GM19452 (cell line): ENCODE results near the gene FAM124A.

Experiments
- ATAC-seq: cut with Tn5 transposase; IDR thresholded peaks from one replicate; pipeline ENCODE4 v1.9.1; 2021; ENCODE audit not compliant: unreplicated experiment

Gene FAM124A

DNA sequence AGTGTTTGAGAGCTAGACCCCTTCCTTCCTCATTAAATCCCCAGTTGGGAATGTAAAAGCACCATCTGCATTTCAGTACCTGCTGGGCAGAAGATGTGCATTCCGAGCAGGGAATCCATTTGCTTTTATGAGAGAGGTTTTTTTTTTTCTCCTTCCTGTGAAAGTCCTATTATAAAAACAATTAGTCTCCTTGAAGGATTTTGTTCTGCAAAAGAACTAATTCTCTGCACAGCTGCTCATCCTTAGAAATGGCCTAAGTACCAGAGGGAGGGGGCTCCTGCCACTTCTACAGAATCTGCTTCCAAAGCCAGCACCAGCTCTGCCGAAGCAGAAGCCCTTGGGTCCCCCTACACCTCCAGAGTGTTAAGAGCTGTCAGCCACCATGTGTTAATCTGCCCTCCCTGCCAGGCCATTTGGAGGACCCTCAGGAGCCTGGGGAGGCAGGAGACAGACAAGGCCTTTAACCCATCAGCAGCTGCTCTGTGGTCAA lies 80.9 kb downstream of the FAM124A start:
- ATAC-seq: no peak

DNA sequence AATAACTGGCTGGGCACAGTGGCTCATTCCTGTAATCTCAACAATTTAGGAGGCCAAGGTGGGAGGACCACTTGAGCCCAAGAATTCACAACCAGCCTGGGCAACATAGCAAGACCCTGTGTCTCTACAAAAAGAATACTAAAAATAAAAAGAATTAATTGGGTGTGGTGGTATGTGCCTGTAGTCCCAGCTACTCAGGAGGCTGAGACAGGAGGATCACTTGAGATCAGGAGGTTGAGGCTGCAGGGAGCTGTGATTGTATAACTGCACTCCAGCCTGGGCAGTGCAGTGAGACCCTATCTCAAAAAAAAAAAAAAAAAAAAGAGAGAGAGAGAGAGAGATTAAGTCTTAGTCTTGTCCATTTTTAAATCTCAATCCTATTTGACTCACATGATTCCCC lies 81.7 kb downstream of the FAM124A start:
- ATAC-seq: no peak

DNA sequence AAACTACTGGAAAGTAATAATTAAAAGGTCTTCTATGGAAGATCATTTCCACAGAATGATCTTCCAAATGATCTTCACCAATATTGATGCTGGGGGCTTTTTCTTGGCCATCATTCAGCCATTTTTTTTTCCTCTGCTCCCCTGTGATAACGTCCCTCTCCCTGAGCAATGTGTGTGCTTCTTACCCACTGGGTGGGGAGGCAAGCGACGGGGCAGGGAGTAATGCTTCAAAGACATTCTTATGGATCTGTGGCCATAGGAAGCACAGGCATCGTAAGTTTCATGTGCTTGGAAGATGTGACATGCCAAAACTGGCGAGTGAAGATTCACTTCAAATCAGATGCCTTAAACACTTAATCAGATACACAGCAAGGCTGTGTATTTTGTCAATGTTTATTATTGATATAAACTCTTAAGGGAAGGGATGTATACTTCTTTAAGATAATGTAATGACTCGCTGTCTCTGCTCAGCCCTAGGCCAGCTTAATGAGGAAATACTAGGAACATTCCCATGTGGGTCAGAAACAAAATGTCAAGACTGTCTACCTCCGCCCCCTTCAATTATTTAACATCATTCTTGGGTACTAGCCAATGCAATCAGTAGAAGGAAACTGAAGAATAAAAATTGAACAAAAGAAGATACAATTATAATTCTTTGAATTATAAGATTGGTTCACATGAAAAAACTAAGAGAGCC lies 83.2 kb downstream of the FAM124A start:
- ATAC-seq: no peak

DNA sequence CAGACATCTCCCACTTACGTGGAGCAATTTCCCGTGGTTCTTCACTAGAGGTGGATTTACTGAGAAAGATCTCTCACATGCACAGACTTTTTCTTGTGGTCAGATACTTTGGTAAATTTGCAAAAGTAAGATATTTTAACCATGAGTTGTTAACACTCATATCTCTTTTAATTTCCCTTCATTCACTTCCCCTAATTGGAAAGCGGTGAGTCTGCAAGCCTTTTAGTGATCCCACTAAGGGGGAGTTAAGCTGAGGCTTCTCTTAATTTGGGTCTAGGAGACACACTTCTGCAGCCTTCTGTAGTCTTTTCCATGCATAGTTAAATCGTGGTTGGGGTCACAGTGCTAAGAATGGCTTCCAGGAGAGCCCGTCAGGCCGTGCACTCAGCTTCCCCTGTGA lies 86.6 kb downstream of the FAM124A start:
- ATAC-seq: no peak

DNA sequence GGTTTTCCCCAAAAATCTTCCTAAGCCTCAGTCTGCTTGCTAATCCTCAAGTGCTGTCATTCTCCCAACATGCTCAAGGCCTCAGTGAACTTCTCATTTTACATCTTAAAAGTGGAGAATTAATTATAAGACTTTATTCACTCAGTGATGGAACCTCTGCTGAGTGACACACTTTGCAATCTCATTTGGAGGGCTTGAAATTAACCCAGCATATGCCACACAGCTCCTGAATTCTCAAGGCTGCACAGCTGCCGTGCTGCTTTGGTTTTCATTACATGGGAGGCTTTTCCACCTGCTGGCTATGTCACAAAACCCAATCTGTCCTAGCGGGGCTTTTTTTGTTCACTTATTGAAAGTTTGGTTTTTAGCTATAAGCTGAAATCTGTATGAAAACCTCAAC lies 89.0 kb downstream of the FAM124A start:
- no peak for ATAC-seq

DNA sequence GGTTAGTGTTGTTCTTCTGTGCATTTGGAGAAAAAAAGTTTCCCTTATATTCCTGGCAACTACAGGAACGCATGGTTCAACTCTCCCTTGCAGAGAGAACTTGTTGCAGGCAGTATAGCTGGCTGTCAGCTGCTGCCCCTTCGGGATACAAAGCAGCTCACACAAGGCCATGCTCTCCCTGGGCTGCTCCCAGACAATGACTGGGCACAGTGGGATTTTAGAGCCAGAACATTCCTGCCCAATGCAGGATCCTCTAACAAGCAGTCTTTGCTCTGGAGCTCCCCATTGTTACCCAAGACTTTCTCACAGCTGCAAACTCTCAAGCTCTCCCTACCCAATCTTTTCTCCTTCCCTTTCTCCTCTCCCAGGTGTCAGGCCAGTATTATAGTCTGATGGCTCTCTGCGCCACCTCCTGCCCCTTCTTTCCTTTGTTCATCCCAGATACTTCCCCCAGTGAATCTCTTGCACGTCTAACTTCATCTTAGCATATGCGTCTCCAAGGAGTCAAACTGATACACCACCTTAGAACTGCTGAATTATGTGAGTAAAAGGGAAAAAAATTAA lies 89.8 kb downstream of the FAM124A start:
- no peak for ATAC-seq

- ATAC-seq: no peak
These were observed 91.4 kb downstream of the FAM124A start for GRCh38 chr13:51313619-51314018.

- no peak for ATAC-seq
These were observed 95.1 kb downstream of the FAM124A start for GRCh38 chr13:51317262-51317661.

DNA sequence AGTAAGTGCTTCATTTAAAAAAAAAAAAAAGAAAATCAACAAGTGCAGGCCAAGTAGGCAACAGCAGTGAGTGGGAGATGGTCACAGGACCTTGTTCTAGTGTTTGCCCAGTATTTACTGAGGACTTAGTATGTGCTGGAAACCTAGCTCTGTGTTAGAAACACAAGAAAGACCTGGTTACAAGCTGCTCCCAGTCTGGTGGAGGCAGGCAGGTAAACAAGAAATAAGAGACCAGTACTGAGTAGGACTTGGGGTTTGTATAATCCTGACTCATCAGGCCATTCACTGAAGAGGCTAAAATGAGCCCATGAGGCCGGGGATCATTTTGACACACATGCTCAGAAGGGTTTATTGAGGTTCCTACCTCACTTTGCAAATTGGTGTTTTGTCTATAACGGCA lies 95.8 kb downstream of the FAM124A start:
- no peak for ATAC-seq

- no peak for ATAC-seq
These were observed 96.7 kb downstream of the FAM124A start for GRCh38 chr13:51318876-51319275.

GRCh38 chr13:51321836-51322235 lies 99.6 kb downstream of the FAM124A start:
- ATAC-seq: no peak

DNA sequence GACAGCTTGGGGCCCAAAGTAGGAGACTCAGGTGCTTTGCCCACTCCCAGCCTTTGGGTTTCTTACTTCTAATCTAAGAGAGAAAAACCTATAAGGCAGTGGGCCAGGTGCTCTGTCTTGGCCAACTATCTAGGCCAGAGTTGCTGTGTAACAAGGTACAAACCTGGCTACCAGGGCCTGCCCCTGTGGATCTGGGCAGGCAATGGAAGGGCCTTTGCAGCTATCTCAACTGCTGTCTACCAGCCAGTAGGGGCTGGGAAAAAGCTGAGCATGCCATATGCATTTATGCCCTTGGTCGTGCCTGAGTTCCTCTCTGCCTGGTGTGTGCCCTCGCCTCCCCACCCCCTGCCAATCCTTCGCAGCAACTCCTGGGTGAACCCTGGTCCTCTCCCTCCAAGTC lies 100.6 kb downstream of the FAM124A start:
- ATAC-seq: no peak

DNA sequence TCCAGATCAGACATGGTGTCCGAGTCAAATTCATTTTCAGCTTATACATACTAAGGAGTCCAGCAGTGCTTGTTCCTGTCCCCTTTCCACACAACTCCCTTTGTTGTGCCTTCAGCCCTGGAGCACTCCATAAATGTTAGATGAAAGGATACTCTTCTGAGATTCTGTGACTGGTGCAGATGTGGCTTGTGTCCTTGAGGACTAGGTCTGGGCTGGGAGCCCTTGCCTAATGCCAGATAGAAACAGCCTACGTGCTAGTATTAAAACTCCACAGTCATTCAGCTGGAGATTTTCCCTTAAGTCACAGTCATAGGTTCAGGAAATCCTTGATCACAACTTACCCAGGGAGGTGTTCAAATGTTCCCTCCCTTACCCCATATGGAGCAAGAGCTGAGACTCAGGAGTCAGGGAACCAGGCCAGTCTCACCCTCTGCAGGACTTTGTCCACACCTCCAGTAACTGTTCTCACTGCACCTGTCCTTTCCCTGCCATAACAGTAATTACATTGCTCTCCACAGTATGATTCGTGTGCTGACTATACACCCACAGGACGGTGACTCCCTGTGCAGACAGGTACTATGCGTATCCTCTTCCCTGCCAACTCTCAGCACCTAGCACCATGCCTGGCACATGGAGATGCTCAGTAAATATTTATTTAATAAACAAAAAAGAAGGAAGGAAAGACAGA lies 101.8 kb downstream of the FAM124A start:
- ATAC-seq: no peak

DNA sequence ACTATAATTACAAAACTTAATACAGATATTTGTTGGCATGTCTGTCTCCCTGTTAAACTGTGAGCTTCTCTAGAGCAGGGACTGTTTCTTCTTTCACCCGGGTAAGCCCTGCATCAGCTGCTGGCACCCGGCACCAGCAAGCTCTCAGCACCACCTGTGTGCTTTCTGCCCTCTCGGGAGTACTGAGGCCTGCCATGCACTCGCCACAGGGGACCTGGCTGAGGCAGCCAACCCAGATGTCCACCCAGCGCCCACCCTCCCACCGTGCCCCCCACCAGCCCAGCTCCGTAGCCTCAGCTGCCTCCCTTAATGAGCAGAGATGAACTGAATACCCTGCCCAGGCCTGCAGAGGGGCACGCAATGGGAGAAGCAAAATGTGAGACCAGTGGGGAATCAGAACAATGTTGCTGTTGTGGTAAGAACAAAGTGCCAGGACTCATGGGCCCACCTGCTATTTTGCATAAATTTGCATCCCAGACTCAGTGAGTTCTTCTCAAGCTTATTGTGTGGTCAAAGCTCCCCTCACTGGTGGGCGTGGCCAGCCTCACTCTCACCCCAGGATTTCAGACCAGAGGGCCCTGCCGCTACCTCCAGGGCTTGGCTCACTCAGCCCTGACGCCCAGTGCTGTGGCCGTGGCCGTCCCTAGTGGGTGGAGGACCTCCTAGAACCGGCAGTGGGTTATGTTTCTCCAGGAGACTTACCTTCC lies 102.7 kb downstream of the FAM124A start:
- peak; percentile 44 for ATAC-seq

DNA sequence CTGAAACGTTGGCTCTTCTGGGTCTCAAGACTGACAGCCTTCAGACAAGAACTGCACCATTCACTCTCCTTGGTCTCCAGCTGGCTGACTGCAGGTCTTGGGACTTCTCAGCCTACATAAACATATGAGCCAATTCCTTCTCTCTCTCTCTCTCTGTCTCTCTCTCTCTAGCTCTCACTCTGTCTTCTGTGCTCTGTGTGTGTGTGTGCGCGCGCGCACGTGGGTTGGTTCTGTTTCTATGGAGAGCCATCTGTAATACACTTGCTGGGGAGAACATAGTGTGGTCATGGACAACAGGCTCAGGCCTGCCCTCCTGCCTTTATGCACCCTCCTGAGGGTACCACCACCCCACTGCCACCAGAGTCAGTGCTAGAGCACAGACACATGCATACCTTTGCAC lies 103.6 kb downstream of the FAM124A start:
- ATAC-seq: no peak

- ATAC-seq: no peak
These were observed 104.6 kb downstream of the FAM124A start for GRCh38 chr13:51326777-51327176.

- no peak for ATAC-seq
These were observed 105.8 kb downstream of the FAM124A start for GRCh38 chr13:51327961-51328360.

- ATAC-seq: no peak
These were observed 106.3 kb downstream of the FAM124A start for GRCh38 chr13:51328488-51328887.

DNA sequence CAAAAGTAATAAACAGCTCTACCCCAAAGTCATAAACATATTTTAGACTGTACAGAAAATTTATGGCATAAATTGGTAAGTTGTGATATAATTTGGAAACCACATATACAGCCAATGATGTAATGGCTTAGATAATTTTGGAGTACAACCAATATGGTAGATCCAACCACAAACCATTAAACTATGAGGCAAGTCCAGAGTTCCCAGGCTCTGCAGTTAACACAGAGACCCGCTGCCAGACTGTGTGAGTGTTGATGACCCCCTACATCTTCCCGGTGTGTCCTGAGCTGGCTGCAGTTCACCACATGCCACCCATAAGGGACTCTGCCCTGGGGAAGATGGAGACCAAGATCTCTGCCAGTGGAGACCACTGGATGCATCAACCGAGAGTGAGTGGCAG lies 107.4 kb downstream of the FAM124A start:
- no peak for ATAC-seq

- ATAC-seq: no peak
These were observed 108.6 kb downstream of the FAM124A start for GRCh38 chr13:51330791-51331190.

- ATAC-seq: peak; percentile 56
These were observed 109.2 kb downstream of the FAM124A start for GRCh38 chr13:51331354-51331861.
